ENCODE measurements around the gene HIPK2. TPM values are rescaled to one million over a fixed set of nuclear protein-coding genes. Genes with fewer than 3 reads are reported as not detected.

Gene HIPK2
- total RNA-seq, 1 donor: 28.8 TPM

DNA sequence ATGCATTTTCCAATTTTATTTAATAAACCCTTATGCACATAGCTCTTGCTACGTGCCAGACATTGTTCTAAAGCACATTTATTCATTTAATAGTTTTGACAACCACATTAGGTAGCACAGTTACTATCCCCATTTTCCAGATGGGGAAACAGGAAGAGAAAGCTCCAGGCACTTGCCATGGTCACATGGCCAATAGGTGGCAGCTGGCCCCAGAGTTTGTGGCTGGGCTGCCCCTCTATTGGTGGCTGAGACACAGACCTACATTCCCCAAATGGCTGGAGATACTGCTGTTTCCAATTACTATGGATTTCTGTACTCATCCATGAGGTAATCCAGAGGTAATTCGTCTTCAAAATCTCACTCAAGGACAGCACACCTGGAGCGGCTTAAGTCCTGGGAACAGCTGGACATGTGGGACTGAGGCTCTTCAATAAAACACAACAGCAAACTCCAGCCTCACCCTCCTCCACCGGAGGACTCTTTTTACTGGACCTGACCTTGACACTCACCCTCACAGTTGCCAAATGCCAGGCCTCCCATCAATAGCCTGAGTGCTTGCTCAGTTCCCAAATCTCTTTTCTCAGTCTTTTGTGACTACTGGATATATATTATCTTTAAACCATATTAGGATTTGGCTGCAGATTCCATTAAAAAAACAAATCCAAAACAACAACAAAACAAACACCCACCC is 148.3 kb downstream of the HIPK2 start:
- no peak overlapping the region for H3K4me3 ChIP-seq (ENCODE audit: low read depth, low read length)
- TF ChIP-seq, protein P1, sequence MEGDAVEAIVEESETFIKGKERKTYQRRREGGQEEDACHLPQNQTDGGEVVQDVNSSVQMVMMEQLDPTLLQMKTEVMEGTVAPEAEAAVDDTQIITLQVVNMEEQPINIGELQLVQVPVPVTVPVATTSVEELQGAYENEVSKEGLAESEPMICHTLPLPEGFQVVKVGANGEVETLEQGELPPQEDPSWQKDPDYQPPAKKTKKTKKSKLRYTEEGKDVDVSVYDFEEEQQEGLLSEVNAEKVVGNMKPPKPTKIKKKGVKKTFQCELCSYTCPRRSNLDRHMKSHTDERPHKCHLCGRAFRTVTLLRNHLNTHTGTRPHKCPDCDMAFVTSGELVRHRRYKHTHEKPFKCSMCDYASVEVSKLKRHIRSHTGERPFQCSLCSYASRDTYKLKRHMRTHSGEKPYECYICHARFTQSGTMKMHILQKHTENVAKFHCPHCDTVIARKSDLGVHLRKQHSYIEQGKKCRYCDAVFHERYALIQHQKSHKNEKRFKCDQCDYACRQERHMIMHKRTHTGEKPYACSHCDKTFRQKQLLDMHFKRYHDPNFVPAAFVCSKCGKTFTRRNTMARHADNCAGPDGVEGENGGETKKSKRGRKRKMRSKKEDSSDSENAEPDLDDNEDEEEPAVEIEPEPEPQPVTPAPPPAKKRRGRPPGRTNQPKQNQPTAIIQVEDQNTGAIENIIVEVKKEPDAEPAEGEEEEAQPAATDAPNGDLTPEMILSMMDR (IDR thresholded peaks at IDR 0.05; ENCODE audit: insufficient read depth, low read length): no peak
- DNase-seq (ENCODE audit: low read depth): no peak

DNA sequence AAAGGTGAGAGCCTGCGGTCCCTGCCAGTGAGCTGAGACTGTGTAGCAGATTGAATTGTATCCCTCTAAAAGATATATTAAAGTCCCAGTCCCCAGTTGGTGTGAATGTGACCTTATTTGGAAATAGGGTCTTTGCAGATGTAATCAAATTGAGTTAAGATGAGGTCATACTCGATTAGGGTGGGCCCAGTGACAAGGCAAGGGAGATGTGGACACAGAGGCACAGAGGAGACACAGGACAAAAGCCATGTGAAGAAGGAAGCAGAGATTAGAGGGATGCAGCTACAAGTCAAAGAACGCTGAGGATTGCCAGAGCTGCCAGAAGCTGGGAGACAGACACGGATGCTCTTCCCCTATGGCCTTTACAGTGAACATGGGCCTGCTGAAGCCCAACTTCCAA is 150.0 kb downstream of the HIPK2 start:
- TF ChIP-seq, protein P1 (IDR thresholded peaks at IDR 0.05; ENCODE audit: insufficient read depth, low read length): no peak
- no peak for DNase-seq (ENCODE audit: low read depth)
- H3K4me3 ChIP-seq (ENCODE audit: low read depth, low read length): no peak overlapping the region

DNA sequence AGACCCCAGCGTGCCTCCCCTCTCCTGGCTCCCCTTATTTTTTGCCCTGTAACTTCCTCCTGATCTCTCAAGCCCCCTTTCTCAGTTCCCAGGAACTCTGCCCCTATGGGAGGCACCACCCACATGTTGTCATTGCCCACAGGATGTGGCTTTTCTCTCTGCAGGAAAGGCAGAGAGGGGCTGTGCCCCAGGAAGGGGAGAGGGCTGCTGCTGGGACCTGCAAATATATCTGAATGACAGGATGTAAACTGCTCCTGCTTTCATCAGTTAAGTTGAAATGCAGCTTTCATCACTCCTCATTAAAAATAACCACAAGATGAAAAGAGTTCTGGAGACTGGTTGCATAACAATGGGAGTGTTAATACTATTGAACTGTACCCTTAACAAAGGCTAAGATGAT is 151.0 kb downstream of the HIPK2 start:
- TF ChIP-seq, protein P1 (IDR thresholded peaks at IDR 0.05; ENCODE audit: insufficient read depth, low read length): no peak

DNA sequence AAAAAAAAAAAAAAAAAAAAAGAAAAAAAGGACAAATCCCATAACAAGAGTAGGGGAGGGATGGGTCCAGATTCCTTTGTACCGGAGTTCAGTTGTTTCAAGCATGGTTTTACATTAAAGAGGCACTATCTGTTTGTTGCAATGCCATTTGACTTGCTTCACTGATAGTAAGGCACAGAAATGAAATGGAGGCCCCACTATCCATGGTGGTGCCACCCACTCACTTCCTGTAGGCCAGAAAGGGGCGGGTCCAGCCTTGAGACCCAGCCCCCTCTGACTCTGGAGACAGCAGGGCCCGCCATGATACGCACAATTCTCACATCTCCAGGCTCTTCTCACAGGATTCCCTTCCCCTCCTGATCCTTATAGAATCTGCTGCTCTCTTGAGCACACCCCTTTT is 154.3 kb downstream of the HIPK2 start:
- DNase-seq (ENCODE audit: low read depth): no peak
- TF ChIP-seq, protein P1 (IDR thresholded peaks at IDR 0.05; ENCODE audit: insufficient read depth, low read length): no peak
- H3K4me3 ChIP-seq (ENCODE audit: low read depth, low read length): no peak overlapping the region

More for the DNA sequence above, 151.0 kb downstream of the HIPK2 start:
- DNase-seq (ENCODE audit: low read depth): no peak
- H3K4me3 ChIP-seq (ENCODE audit: low read depth, low read length): no peak overlapping the region

DNA sequence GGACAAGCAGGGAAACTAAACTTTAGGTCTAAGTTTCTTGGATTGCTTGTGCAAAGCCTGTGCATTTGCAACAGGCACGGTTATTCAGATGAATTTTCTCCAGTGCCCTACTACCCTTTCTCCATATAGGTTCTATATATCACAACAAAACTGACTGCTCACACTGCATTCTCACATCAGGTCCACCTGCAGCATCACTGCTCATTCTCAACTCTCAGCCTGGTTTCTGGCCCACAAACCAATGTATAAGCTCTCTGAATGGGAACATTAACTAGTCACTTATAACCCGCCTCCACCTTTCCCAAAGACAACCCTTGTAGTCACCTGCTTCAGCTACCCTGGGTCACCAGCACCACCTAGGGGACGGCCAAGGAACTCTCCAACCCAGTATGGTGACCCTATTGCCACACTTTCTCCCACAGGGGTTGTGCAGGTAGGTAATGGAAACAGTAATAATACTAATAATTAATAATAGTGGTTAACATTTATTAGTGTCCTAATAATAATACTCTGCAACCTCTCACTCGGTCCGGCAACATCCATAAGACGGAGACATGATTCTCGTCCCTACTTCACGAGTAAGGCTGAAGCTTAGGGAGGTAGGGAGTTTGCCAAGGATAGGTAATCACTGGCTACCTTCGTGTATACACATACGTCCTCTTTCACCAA is 157.0 kb downstream of the HIPK2 start:
- H3K4me3 ChIP-seq (ENCODE audit: low read depth, low read length): no peak overlapping the region
- DNase-seq (ENCODE audit: low read depth): peak; percentile 12
- TF ChIP-seq, protein P1 (IDR thresholded peaks at IDR 0.05; ENCODE audit: insufficient read depth, low read length): peak; percentile 76

DNA sequence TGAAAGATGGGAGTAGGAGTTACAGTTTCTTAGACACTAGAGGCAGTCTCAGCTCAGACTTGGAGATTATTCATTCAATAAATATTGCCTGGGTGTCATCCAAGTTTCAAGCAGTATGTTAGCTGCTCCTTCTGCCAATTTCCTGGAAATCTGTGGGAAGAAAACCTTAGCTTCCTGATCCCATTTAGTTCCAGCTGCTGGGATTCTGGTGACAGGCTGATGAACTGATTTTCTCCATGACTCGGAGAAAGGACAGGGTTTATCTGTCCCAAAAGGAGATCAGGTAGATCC is 158.5 kb downstream of the HIPK2 start:
- peak; percentile 83 for DNase-seq (ENCODE audit: low read depth)
- TF ChIP-seq, protein P1 (IDR thresholded peaks at IDR 0.05; ENCODE audit: insufficient read depth, low read length): peak; percentile 39
- no peak overlapping the region for H3K4me3 ChIP-seq (ENCODE audit: low read depth, low read length)
